Suprapubic skin (tissue), 4 donors: ENCODE data around the gene KDSR.

Experiments
- EP300 ChIP-seq: sonication (generic); formaldehyde crosslinking; IDR thresholded peaks from one replicate; pipeline ENCODE4 v1.6.1; 2017; ENCODE audit warnings: antibody characterized with exemption
- POLR2A ChIP-seq, 2 donors: fragments of 450-650 bp; IDR thresholded peaks; one replicate each; pipeline ENCODE4 v1.6.1; 2017; ENCODE audit warnings: antibody characterized with exemption in 2 of 2, mild to moderate bottlenecking in 2 of 2, moderate library complexity in 2 of 2
- POLR2AphosphoS5 ChIP-seq, 3 donors: sonication (generic); formaldehyde crosslinking; IDR thresholded peaks; one replicate each; pipeline ENCODE4 v1.6.1; 2017; ENCODE audit warnings: antibody characterized with exemption in 3 of 3
- TF ChIP-seq, protein P1 (sequence below), 2 donors: fragments of 200-600 bp in 1 of 2; fragments of 450-650 bp in 1 of 2; sonication (generic) in 1 of 2; IDR thresholded peaks; one replicate each; pipeline ENCODE4 v1.5.1; 2016 to 2019; ENCODE audit warnings: antibody characterized with exemption in 2 of 2, mild to moderate bottlenecking in 1 of 2, moderate library complexity in 1 of 2

DNA sequence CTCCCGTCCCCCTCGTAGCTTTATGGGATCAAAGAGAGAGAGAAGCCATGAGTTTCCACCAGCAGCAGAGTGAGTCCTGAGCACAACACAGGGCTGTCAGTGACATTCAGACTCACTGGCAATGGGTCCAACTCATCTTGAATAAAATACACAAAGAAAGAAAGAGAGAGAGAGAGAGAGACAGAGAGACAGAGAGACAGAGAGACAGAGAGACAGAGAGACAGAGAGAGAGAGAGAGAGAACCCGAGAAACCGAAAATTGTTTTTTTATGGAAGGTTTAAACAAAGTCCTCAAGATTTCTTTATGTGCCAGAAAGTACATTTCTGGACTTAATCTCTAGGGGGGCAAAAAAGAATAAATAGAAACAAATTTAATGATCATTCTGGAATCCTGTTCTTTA, 35.9 kb downstream of the KDSR start:
- no peak for TF ChIP-seq EP300
- TF ChIP-seq, protein P1, sequence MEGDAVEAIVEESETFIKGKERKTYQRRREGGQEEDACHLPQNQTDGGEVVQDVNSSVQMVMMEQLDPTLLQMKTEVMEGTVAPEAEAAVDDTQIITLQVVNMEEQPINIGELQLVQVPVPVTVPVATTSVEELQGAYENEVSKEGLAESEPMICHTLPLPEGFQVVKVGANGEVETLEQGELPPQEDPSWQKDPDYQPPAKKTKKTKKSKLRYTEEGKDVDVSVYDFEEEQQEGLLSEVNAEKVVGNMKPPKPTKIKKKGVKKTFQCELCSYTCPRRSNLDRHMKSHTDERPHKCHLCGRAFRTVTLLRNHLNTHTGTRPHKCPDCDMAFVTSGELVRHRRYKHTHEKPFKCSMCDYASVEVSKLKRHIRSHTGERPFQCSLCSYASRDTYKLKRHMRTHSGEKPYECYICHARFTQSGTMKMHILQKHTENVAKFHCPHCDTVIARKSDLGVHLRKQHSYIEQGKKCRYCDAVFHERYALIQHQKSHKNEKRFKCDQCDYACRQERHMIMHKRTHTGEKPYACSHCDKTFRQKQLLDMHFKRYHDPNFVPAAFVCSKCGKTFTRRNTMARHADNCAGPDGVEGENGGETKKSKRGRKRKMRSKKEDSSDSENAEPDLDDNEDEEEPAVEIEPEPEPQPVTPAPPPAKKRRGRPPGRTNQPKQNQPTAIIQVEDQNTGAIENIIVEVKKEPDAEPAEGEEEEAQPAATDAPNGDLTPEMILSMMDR (IDR thresholded peaks at IDR 0.05) = no peak
- TF ChIP-seq POLR2AphosphoS5 (IDR thresholded peaks at IDR 0.05) = no peak
- no peak for TF ChIP-seq POLR2A (IDR thresholded peaks at IDR 0.05)
